HepG2 (cell line): ENCODE data around the gene SFXN1. TPM values are rescaled to one million over a fixed set of nuclear protein-coding genes. Genes with fewer than 3 reads are reported as not detected.
A peak's percentile ranks its signal among the peaks of the same experiment; 100 is the strongest.

ENCODE experiments used
- ATAC-seq: fragments of 200-7000 bp; cut with Tn5 transposase; 3 replicates; pipeline ENCODE4 v1.9.1; 2020; ENCODE audit warnings: mild to moderate bottlenecking, moderate library complexity
- BruUV-seq: library from RNA; stranded (reverse); fragments of 400-500 nt; replicated peaks from 2 replicates; lab custom pipeline; 2021; lab: Mats Ljungman, UMichigan
- CTCF ChIA-PET: fragments of 300-600 bp; formaldehyde crosslinking; extraction: SDS; loops from one replicate; lab custom pipeline; 2021; ENCODE audit warnings: low total read pairs, inconsistent platforms, low intra/inter-chr PET ratio; lab: Yijun Ruan, JAX
- POLR2A ChIA-PET: fragments of 350-600 bp; sonication (Branson Sonifier 250); formaldehyde crosslinking; loops from one replicate; lab custom pipeline; 2020; ENCODE audit warnings: antibody characterized with exemption, inconsistent platforms; lab: Yijun Ruan, JAX
- DNase-seq: peaks from one replicate; pipeline ENCODE4 v3.0.0-alpha.2; 2015; ENCODE audit warnings: low spot score
- FAIRE-seq: peaks from 3 replicates; lab custom pipeline; 2011; peaks lifted over from hg19 to GRCh38; lab: Jason Lieb, UNC
- H2AFZ ChIP-seq: one replicate; pipeline ENCODE4 v1.6.1; 2011; ENCODE audit warnings: low read length, inconsistent platforms
- H3K27ac ChIP-seq: fragments of 300-600 bp; 3 replicates; pipeline ENCODE4 v1.8.0; 2011; ENCODE audit warnings: mixed run types, mild to moderate bottlenecking, mixed read lengths, low read length, inconsistent platforms; ENCODE audit not compliant: insufficient read depth; ENCODE audit errors: extremely low read length
- H3K27me3 ChIP-seq, 2 experiments: fragments of 200-600 bp in 1 of 2; 2 replicates in 1 of 2; 3 replicates in 1 of 2; pipeline versions ENCODE4 v1.6.0 to v1.8.0; 2011; ENCODE audit warnings: low read length in 2 of 2, mild to moderate bottlenecking in 2 of 2, moderate library complexity in 2 of 2, inconsistent platforms in 1 of 2; ENCODE audit not compliant: insufficient read depth in 2 of 2, control insufficient read depth in 1 of 2
- H3K36me3 ChIP-seq, 2 experiments: fragments of 200-600 bp in 1 of 2; replicated peaks in 1 of 2; 2 replicates in 1 of 2; 3 replicates in 1 of 2; pipeline versions ENCODE4 v1.5.1 to v1.8.0; 2011; ENCODE audit warnings: low read length in 2 of 2, inconsistent platforms in 1 of 2; ENCODE audit not compliant: insufficient read depth in 2 of 2, control insufficient read depth in 1 of 2
- H3K4me1 ChIP-seq: 2 replicates; pipeline ENCODE4 v1.5.1; 2012; ENCODE audit warnings: low read length, inconsistent platforms; ENCODE audit not compliant: insufficient read depth
- H3K4me2 ChIP-seq: 2 replicates; pipeline ENCODE4 v1.6.0; 2011; ENCODE audit warnings: low read depth, low read length, inconsistent platforms
- H3K4me3 ChIP-seq, 3 experiments: fragments of 200-600 bp in 1 of 3; sonication (generic), shearing (Covaris generic) in 1 of 3; replicated peaks in 1 of 3; 2 replicates each; pipeline ENCODE4 v1.5.1; 2011 to 2016; ENCODE audit warnings: low read length in 3 of 3, inconsistent platforms in 2 of 3, low read depth in 2 of 3, mild to moderate bottlenecking in 2 of 3, control low read depth in 1 of 3, mixed read lengths in 1 of 3; ENCODE audit not compliant: insufficient read depth in 1 of 3
- H3K79me2 ChIP-seq: one replicate; pipeline ENCODE4 v1.6.1; 2011; ENCODE audit warnings: low read length, inconsistent platforms; ENCODE audit not compliant: insufficient read depth
- H3K9ac ChIP-seq: 2 replicates; pipeline ENCODE4 v1.6.0; 2011; ENCODE audit warnings: mild to moderate bottlenecking, low read depth, low read length, inconsistent platforms; ENCODE audit not compliant: insufficient read depth
- H3K9me3 ChIP-seq: 2 replicates; pipeline ENCODE4 v1.5.1; 2012; ENCODE audit warnings: mild to moderate bottlenecking, low read length
- H4K20me1 ChIP-seq: 2 replicates; pipeline ENCODE4 v1.6.0; 2011; ENCODE audit warnings: inconsistent platforms, mild to moderate bottlenecking, low read length, moderate library complexity; ENCODE audit not compliant: insufficient read depth
- ATF7-NPFF ChIP-seq: sonication (generic); formaldehyde crosslinking; IDR thresholded peaks from 2 replicates; pipeline ENCODE4 v1.8.1; 2023; ENCODE audit warnings: mild to moderate bottlenecking, low read depth, missing genetic modification reagents, moderate library complexity
- CEBPB ChIP-seq: IDR thresholded peaks from 2 replicates; pipeline ENCODE4 v1.6.1; 2011; ENCODE audit warnings: low read depth, low read length, improper control_type of control experiment, borderline replicate concordance
- CHCHD3 ChIP-seq: sonication (generic); formaldehyde crosslinking; IDR thresholded peaks from 2 replicates; pipeline ENCODE4 v1.8.0; 2022; ENCODE audit warnings: mild to moderate bottlenecking, missing genetic modification reagents, moderate library complexity
- HNRNPLL ChIP-seq: fragments of 200-400 bp; formaldehyde crosslinking; IDR thresholded peaks from 2 replicates; pipeline ENCODE4 v1.6.1; 2017; ENCODE audit warnings: mild to moderate bottlenecking, low read depth, low read length; ENCODE audit not compliant: poor library complexity, severe bottlenecking
- ZFP62 ChIP-seq: sonication (generic); formaldehyde crosslinking; IDR thresholded peaks from 2 replicates; pipeline ENCODE4 v1.4.0; 2020; ENCODE audit warnings: missing genetic modification reagents
- ZNF510 ChIP-seq: sonication (generic); formaldehyde crosslinking; IDR thresholded peaks from 2 replicates; pipeline ENCODE4 v1.4.0; 2020; ENCODE audit warnings: low read depth, mild to moderate bottlenecking, missing genetic modification reagents
- ZNF569 ChIP-seq: sonication (generic); formaldehyde crosslinking; IDR thresholded peaks from 2 replicates; pipeline ENCODE4 v1.5.0; 2020; ENCODE audit warnings: mild to moderate bottlenecking, missing genetic modification reagents, moderate library complexity, borderline replicate concordance
- WGBS: methylation state at CpG from one replicate; pipeline ENCODE4 v1.1.6; 2017; ENCODE audit warnings: low lambda C conversion rate; 5-methylcytosine and 5-hydroxymethylcytosine counted together
- in situ Hi-C: cut with HindIII; loops from 2 replicates; pipeline ENCODE4 v1.10.0; 2017; ENCODE audit warnings: low pct_unique_long_range_greater_than_20kb; ENCODE audit not compliant: extremely low pct_ligation_motif_present
- intact Hi-C: fragments of 100-400 bp; cut with micrococcal nuclease; formaldehyde crosslinking; loops from one replicate; pipeline ENCODE4 v1.10.0; 2022; ENCODE audit not compliant: unreplicated experiment
- polyA plus RNA-seq, 8 experiments: library from polyadenylated mRNA; depleted of rRNA in 3 of 8; stranded (reverse) in 7 of 8; unstranded in 1 of 8; fragments of >200 nt; fragmentation: Illumina TruSeq in 4 of 8; extraction: Trizol in 4 of 8; gene quantifications; 2 replicates each; pipeline versions ENCODE4 v1.2.1 to v1.2.3, GENCODE V29; 2011 to 2016; ENCODE audit warnings: low read depth in 4 of 8, missing spikeins in 1 of 8, mixed read lengths in 1 of 8; ENCODE audit not compliant: insufficient read depth in 1 of 8
- total RNA-seq, 5 experiments: library from RNA; depleted of rRNA; stranded (reverse); fragments of >200 nt; fragmentation: Illumina TruSeq; extraction: Trizol; gene quantifications; 2 replicates each; pipeline ENCODE4 v1.2.3, GENCODE V29; 2016; ENCODE audit warnings: low read depth in 1 of 5
- TF ChIP-seq, protein P1 (sequence below): sonication (generic); formaldehyde crosslinking; IDR thresholded peaks from 2 replicates; pipeline ENCODE4 v1.4.0; 2020; ENCODE audit warnings: missing genetic modification reagents, borderline replicate concordance

The SFXN1 gene
- total and polyA plus RNA-seq, 2 of the 13 experiments (the other 11 are each of a cell fraction or from before 2014, with no cell fraction given), result 122 to 135 TPM

DNA sequence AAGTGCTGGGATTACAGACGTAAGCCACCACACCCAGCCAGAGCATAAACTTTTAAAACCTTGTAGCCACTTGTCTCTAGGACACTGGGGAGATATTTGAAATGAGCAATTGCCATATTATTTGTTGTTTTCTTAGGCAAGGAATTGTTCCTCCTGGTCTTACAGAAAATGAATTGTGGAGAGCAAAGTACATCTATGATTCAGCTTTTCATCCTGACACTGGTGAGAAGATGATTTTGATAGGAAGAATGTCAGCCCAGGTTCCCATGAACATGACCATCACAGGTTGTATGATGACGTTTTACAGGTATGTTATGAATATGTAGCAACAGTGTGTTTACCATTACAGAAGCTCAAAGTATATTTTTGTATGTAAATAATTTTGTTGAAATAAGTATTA lies 30.5 kb downstream of the SFXN1 start:
- Histone ChIP-seq H3K36me3 (peaks cover 22 to 71% of the 10 kb centered on the region in 2 experiments), H4K20me1 (peaks cover 12% of the 10 kb centered on the region; the same call in 1 of the 2 replicates), H3K27ac (no peak overlapping the region), H3K4me3 (no peak overlapping the region), H2AFZ (no peak overlapping the region), H3K4me1 (no peaks in the 10 kb centered on the region), H3K9ac (no peak overlapping the region), H3K9me3 (no peaks in the 10 kb centered on the region), H3K79me2 (peaks cover 3% of the 10 kb centered on the region), H3K27me3 (no peaks in the 10 kb centered on the region), H3K4me2 (no peak overlapping the region)
- WGBS, result 98% methylated on average over 2 of the region's 2 CpGs
- intact Hi-C loops, result no loop called here
- FAIRE-seq (no peak), DNase-seq (peak; percentile 7), ATAC-seq (no peak)
- no TSS peak for BruUV-seq
- TF ChIP-seq ZNF569 (CRISPR knock-in tag), result no peak
- no peak for TF ChIP-seq CEBPB
- in situ Hi-C loops, result no loop called here
- ChIA-PET POLR2A (no interaction called here), CTCF (no interaction called here)

DNA sequence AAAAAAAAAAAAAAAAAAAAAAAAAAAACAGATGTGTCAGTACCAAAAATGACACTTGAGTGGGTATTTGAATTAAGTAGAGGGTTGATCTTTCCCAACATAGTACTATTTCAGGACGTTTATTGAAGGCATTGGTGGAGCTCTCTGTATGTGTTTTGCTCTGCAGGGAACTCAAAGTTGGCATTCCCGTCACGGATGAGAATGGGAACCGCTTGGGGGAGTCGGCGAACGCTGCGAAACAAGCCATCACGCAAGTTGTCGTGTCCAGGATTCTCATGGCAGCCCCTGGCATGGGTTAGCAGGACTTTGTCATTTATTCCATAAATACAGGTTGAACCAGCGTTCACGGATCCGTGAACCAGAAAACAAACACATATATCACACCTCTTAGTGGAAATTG lies 34.9 kb downstream of the SFXN1 start:
- in situ Hi-C loops (no loop called here), intact Hi-C loops (no loop called here)
- Histone ChIP-seq H2AFZ (no peak overlapping the region), H3K36me3 (peaks cover 35 to 97% of the 10 kb centered on the region in 2 experiments), H3K4me2 (no peak overlapping the region), H3K9me3 (no peaks in the 10 kb centered on the region), H3K4me1 (no peaks in the 10 kb centered on the region), H3K79me2 (no peaks in the 10 kb centered on the region), H3K27me3 (no peaks in the 10 kb centered on the region), H4K20me1 (0 out of 2 replicates have a peak, but pooled peaks cover 4% of the 10 kb centered on the region), H3K27ac (no peak overlapping the region), H3K4me3 (no peak overlapping the region), H3K9ac (no peak overlapping the region)
- POLR2A ChIA-PET, result no interaction called here
- no peak for TF ChIP-seq HNRNPLL
- no peak for TF ChIP-seq ZFP62
- TF ChIP-seq, protein P1, sequence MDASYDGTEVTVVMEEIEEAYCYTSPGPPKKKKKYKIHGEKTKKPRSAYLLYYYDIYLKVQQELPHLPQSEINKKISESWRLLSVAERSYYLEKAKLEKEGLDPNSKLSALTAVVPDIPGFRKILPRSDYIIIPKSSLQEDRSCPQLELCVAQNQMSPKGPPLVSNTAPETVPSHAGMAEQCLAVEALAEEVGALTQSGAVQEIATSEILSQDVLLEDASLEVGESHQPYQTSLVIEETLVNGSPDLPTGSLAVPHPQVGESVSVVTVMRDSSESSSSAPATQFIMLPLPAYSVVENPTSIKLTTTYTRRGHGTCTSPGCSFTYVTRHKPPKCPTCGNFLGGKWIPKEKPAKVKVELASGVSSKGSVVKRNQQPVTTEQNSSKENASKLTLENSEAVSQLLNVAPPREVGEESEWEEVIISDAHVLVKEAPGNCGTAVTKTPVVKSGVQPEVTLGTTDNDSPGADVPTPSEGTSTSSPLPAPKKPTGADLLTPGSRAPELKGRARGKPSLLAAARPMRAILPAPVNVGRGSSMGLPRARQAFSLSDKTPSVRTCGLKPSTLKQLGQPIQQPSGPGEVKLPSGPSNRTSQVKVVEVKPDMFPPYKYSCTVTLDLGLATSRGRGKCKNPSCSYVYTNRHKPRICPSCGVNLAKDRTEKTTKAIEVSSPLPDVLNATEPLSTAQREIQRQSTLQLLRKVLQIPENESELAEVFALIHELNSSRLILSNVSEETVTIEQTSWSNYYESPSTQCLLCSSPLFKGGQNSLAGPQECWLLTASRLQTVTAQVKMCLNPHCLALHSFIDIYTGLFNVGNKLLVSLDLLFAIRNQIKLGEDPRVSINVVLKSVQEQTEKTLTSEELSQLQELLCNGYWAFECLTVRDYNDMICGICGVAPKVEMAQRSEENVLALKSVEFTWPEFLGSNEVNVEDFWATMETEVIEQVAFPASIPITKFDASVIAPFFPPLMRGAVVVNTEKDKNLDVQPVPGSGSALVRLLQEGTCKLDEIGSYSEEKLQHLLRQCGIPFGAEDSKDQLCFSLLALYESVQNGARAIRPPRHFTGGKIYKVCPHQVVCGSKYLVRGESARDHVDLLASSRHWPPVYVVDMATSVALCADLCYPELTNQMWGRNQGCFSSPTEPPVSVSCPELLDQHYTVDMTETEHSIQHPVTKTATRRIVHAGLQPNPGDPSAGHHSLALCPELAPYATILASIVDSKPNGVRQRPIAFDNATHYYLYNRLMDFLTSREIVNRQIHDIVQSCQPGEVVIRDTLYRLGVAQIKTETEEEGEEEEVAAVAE (CRISPR knock-in tag), result no peak
- no peak for TF ChIP-seq ZNF510
- TF ChIP-seq ATF7-NPFF, result no peak
- TF ChIP-seq CHCHD3 (CRISPR knock-in tag), result no peak
- no TSS peak for BruUV-seq
- DNase-seq (no peak), ATAC-seq (no peak), FAIRE-seq (no peak)
- CTCF ChIA-PET, result no interaction called here
- 96% methylated on average over 13 of the region's 13 CpGs for WGBS
